NCI-H748 (cell line): ENCODE measurements around the gene AGAP1.
"Not testable (repeated sequence)": the region's sequence is repeated elsewhere in the genome, so short reads cannot be mapped to it uniquely, and the experiment has no call there.

Experiments
- DNase-seq: peaks from one replicate; lab custom pipeline; 2025; ENCODE audit not compliant: unreplicated experiment; lab: John Stamatoyannopoulos, UW

The AGAP1 gene

DNA sequence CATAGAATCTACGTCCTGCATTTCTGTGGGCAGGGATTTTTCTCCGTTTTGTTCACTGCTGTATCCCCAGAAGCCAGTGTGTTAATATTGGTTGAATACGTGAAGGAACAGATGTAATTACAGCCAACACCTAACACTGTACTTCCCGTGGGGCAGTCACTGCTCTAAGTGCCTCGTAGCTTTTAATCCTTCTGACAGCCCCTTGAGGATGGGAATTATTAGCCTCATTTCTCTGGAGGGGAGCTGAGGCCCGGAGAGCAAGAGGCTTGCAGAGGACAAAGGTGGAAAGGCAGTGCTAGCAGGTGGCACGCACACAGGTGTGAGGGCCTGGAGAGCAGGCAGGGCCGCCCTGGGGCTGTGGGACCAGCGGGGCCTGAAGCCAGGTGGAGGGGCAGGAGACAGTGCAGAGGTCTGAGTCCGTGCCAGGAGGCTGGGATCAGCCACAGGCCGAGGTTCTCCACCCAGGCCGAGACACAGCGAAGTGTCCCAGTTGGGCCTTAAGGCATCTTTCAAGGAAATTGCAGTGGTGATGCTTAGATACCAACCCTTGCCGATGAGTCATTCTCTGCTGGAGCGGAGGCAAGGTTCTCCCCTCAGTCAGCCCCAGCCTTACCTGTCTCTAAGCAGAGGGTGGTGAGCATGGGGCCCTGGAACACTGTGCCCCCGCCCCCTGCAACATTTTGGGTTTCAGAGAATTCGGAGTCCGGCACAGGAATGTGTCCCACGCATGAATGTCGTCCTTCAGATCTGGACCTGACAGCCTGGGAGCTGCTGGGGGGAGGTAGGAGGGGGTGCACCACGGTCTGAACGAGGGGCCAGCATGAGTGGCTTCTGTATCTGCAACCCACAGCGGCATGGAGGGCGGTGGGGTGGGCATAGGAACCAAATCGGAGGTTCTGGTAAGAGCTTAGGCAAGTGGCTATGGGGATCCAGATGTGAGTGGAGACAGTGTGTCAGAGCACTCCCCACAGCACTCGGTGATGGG is 551.7 kb downstream of the AGAP1 start:
- no peak for DNase-seq

DNA sequence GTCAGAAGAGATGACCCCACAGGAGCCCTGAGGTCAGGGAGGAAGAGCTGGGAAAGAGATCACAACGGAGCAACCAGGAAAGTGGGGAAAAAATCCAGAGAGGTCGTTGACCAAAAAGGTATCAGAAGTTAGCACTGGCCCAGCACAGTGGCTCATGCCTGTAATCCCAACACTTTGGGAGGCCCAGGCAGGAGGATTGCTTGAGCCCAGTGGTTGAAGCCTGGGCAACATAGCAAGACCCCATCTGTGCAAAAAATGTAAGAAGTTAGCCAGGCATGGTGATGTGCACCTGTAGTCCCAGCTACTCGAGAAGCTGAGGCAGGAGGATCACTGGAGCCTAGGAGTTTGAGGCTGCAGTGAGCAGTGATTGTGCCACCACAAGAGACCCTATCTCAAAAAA is 552.9 kb downstream of the AGAP1 start:
- no peak for DNase-seq

DNA sequence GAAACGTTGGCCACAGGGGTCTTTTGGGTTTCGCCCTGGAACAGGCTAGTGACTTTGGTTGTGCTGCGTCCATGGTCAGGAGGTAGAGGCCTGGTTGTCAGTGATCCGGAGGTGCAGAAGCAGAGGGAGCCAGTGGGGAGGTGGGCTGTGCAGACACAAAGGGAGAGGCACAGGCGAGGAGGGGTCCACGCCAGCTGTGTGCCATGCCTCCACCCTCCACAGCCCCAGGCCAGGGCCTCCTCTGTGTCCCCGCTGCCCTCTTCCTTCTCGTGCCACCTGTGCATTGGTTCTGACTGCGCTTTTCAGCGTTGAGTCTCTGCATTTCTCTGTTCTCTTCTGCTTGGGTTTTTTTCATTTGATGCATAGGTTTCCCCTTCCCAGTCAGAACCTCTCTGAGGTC is 553.3 kb downstream of the AGAP1 start:
- no peak for DNase-seq

DNA sequence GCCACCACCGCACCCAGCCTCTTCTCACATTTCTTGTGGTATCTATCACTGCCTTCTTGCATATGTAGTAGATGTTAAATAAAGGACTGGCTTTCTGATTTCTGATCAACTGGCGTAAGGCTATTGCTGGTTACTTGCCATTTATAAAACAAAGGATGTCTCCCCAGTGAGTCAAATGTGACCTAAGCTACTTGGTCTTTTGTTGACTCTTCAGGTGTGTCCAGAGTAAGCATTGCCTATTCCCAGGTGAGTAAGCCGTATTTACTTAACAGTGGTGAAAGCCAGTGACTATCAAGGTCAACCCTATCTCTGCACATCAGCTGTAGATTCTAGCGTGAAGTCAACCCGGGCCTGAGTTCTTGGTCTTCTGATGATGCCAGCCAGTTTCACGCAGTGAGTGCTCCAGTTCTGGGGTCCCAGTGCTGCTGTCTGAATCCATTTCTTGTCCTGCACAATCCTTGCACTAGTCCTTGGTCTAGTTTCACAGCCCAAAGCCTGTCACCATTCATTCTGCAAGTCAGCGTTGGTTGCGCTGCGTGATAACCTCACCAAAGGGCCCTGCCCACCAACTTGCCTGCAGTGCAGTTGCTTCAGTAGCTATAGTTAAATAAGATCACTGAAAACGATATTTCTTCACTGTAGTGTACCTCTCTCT is 554.2 kb downstream of the AGAP1 start:
- peak; percentile 72 for DNase-seq

DNA sequence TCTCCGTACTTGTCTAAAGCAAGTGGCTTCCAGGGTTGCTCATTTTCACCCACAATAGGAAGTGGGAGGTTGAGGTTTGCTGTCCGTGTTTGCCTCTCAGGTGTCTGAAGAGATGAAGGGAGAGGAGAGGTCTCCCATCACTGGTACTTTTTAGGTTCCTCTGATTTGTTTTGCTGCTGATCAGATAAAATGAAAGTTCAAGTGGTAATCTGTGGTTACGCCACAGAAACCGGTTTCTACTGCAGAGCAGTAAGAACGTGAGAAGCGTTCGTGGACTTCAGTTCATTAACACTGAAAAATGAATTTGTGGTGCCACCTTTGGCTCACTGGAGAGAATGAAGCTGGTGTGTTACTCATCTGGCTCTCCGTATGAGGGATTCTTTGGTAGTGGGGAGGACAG is 556.1 kb downstream of the AGAP1 start:
- no peak for DNase-seq

DNA sequence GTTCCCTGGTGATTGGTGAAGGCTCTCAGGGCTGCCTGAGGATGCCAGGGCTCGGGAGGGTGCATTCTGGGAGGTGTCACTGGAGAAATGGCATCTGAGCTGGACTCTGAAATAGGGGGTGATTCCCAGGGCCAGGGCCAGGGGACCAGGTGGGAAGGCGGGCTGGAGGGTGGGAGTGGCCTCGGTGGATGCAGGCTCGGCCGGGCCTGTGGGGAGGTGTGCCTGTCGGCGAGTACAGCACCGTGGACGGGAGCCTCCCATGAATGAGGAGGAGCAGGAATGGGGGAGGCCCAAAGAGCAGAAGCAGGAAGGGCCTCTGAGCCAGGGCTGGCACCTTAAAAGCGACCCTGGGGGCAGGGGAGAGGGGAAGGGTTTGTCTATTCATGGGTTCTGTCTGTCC is 557.5 kb downstream of the AGAP1 start:
- no peak for DNase-seq

DNA sequence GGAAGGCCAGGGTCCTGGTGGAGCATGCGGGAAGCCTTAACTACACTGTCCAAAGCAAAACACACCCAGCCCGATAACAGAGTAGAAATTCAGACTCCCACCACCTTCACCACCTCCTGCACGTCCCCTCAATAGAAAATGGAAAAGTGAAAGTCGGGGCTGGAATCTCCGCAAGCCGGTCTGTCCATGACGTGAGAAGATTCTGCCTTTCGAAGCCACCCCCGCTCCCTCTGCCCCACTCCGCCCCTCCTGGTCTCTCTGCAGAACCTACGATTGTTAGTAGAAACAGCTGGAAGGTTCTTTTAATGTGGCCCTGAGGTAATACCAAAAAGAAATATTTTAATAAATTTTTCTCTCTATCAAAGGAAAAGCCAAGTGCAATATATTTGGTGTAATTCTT is 558.0 kb downstream of the AGAP1 start:
- no peak for DNase-seq

DNA sequence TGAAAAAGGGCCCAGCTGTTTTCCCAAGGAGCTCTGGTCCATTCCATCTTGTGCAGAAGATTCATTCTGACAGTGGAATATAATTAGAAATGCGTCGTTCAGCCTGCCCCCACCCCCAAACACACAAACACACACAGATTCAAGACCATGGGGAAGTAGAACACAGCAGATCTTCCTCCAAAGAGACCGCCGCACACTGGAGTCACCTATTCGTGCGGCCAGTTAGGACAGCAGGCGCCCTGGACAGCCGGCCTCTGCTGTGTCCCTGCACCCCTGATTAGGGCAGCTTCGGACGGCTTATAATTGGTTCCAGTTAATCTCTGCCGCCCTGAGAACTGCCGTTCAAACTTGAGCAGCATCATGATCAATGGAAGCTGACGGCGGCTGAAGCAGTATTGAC is 558.4 kb downstream of the AGAP1 start:
- DNase-seq = no peak

DNA sequence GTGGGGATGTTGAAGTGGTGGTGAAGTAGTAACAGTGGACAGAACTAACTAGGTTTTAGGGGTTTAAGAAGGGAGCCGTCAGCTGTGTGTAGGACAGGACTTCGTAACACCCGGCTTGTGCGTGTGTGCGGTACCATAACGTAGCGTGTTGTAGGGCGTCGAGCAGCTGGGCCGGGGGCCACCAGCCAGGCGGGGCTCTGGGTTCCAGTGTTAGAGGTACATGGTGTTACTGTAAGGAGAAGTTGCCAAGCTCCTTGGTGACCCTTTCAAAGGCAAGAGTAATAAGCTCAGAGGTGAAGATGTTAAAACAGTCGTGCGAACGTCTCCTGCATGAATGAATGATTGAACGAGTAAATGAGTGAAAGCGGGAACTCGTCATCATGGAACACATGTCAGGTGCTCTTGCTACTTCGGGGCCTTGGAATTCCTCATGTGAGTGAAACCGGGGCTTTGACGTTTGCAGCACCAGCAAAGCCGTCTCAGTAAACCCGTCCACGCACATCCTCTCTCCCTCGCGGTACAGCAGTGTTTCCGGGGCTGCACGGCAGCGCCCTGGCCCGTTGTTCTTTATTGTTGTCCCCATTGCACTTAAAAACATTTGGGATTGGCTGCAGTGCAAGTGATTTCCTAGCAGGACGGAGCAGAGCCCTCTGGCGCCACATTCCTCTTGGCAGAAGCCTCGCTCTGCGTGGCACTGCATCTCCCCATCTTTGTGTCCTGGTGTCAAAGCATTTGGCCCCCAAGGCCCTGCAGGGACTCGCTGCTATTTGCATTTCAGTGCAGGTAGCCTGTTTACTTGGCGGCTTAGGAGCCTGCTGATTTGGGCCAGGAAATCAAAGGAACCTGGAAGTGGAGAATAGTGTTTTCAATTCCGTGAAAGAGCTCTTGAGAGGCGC is 559.3 kb downstream of the AGAP1 start:
- DNase-seq = peak; percentile 69

DNA sequence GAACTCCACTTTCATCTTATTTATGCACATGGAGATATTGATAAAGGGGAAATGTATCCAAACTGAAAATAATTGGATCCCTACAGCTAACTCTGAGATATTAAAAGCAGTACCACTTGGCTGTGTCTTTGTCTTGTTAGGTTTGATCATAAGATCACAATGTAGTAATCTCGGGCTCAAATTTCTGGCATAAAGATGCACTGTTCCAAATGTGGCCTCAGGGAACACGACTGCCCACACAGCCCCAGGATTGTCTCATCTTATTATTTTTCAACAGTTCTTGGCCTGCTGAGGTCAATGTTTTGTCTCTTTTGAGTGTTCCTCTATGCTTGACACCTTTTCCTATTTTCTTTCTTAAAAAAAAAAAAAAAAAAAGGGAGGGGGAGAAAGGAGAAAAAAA is 560.3 kb downstream of the AGAP1 start:
- peak; percentile 34 for DNase-seq

DNA sequence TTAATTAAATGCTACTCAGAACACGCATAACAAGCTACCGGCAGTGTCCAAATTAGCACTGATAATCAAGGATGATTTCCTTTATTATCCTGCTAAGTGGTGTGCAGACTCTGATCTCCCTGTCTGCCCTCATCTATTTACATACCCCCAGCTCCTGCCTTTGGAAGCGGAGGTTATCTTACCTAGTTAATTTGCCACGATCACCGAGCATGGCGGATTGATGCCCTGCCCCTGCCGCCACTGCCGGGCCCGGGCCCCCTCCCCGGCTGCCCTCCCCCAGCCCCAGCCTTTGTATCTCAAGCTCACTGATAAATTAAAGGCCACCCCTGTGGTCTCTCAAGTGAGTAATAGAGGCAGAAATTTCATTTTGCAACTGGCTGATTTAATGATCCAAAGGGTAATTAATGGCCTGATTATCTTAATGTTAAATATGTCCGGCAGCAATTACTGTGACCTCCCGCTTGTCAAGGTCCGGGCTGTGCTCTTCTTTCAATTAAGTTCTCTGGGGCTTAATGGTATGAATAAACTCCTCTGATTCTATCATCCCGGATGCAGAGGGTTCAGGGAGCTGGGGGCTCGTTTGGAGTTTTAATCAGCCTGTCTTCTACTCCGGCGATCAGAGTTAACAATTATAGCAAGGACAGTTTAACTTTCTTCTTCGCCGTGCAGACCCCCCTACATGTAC is 560.9 kb downstream of the AGAP1 start:
- DNase-seq = peak; percentile 83

DNA sequence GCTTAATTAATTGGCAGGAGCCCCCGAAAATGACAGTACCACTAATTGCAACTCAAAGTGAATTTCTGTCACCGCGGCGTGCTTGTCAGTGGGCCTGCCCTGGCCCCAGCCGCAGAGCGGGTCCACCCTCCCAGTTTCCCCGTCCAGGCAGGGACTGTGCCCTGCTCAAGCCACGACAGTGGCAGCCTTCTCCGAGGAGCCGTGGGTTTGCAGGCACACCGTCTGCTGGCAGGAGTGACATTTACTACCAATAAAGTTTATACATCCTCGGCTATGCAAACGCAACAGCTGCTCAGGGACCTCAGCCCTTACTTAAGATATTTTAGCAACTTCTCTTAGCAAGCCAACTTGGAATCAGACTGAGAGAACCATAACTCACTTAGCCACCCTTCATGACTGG is 561.6 kb downstream of the AGAP1 start:
- no peak for DNase-seq

DNA sequence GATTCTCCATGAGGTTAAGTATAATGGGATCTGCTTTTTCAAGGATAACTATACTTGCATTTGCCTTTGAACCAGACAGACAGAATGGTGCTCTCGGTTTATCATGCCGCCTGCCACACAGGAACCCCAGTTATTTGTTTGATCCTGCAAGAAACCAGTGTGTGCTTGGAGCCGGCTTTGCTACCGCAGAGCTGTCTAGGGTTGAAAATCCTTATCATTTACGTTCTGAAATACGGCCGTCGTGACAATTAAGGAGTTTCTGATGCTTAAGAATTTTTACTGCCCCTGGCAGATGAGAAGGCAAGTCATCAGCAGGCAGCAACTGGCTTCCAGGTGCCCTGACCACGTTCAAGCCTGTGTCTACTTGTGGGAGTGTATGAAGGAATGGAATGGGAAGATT is 562.3 kb downstream of the AGAP1 start:
- no peak for DNase-seq

DNA sequence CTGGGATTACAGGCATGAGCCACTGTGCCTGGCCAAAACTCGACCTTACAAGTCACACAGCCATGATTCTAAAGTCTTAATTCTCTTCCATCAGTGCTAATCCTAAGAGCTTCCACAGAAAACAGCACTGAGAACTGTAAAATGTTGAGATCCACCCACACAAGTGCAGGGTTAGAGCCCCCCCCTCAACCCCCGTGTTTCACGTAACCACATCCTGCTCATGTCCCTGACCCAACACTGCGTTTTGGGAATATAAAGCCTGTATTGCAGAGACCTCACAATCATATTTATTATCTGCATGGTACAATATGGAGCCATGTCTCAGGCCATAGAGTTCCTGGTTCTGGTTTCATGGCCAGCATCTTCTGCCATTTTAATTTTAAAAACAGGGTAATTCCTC is 563.5 kb downstream of the AGAP1 start:
- no peak for DNase-seq

DNA sequence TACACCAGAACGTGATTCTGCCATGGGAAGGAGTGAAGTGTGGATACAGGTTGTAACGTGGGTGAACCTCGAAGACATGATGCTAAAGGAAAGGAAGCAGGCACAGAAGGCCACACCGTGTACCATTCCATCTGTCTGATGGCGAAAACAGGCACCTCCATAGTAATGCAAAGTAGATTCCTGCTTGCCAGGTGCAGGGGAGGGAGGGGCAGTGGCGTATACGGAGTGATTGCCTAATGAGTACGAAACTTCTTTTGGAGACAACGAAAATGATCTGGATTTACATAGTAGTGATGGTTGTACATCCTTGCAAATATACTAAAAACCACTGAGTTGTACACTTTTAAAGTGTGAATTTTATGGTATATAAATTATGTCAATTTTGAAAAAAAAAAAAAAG is 567.7 kb downstream of the AGAP1 start:
- DNase-seq = peak; percentile 9

DNA sequence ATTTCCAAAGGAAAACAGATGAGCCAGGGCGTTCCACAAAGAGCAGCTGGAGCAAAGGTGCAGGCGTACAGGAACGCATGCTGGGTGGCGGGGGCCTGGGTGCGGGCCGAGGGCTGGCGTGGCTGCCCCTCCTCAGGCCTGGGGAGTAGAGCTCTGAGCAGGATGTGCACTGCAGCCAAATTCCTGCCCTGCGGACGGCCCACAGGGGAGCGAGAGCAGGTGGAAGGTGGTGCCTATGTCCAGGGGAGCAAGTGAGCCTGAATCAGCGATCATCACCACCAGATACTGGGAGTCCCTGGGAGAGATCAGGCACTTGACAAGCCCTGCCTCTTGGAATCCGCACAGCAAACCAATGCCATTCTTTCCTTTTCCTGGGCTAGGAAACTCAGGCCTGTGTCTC is 568.1 kb downstream of the AGAP1 start:
- no peak for DNase-seq

DNA sequence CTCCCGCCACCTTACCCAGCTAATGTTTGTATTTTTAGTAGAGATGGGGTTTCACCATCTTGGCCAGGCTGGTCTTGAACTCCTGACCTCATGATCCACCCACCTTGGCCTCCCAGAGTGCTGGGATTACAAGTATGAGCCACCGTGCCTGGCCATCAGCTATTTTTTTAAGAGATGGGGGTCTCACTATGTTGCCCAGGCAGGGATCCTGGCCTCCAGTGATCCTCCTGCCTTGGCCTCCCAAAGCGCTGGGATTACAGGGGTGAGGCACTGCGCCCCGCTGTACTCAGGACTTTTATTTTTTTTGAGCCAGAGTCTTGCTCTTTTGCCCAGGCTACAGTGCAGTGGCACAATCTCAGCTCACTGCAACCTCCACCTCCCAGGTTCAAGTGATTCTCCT is 569.0 kb downstream of the AGAP1 start:
- not testable (repeated sequence) for DNase-seq

DNA sequence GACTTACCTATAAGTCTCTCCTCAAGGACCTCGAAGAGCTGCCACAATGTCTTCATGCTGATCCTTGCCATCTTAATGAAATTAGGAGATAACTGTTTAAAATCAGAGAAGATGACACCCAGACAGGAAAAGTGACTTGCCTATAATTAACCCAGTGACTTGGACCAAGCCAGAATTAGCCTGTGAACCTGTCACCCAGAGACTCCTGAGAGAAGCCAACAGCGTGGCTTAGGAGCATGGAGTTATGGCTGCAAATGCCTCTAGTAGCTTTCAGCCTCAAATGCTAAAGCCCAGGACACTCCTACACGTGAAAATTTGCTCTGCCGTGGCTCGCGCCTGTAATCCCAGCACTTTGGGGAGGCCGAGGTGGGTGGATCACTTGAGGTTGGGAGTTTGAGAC is 570.2 kb downstream of the AGAP1 start:
- no peak for DNase-seq

DNA sequence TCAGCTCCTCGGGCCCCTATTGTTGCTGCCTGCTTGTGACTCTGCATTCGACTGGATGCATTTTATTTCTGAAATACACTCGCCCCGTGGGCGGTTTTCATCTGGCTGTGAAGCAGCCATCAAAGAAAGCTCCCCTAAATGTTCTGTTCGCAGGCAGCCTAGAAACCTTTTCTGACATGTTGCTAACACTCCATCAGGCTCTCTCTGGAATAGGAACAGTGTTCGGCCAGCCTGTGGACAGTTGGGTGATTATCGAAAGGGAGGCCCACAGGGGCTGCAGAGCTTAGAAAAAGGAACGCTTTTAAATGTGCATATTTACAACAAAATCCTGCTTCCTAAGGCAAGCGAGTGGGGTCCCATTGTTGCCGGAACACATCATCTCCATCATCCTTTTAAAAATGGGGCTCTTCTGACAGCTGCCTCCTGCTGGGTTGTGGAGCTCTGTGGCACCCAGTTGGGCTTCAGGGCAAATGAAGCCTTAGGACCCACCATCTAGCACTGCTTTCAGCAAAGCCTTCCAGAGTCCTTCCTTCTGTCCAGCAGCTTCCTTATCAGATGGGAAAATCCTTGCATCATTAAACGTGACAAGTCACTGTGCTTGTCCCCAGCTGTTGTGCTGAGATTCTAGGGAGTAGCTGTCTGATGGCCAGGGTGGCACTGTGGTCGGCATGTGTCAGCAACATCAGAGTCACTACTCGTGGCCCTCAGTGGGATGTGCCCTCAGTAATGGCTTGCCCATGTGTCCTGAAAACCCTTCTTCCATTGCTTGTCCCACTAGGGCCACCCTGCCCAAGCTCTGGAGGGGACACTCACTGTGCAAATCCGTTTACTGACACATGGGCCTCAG is 571.7 kb downstream of the AGAP1 start:
- no peak for DNase-seq

DNA sequence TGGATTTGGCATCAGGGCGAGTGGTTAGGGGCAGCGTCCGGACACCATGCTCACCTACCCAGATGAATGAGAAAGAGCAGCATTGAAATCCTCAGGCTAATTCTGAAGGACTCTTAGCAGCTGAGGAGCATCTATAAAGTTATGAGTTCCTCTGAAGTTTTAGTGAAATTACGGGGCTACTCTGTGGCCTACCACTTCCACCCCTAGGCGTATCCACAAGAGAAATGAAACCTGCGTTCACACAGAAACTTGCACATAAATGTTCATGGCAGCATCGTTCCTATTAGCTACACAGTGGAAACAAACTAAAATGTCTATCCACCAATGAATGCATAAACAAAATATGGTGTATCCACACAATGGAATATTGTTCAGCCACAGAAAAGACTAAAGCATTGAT is 576.4 kb downstream of the AGAP1 start:
- no peak for DNase-seq
